Measurements from ENCODE around the gene BTF3L4. TPM values are rescaled to one million over a fixed set of nuclear protein-coding genes. Genes with fewer than 3 reads are reported as not detected.
"Not testable (repeated sequence)": the region's sequence is repeated elsewhere in the genome, so short reads cannot be mapped to it uniquely, and the experiment has no call there.

Gene BTF3L4
- total RNA-seq, 1 experiment from 2014 or later = 86.6 TPM

DNA sequence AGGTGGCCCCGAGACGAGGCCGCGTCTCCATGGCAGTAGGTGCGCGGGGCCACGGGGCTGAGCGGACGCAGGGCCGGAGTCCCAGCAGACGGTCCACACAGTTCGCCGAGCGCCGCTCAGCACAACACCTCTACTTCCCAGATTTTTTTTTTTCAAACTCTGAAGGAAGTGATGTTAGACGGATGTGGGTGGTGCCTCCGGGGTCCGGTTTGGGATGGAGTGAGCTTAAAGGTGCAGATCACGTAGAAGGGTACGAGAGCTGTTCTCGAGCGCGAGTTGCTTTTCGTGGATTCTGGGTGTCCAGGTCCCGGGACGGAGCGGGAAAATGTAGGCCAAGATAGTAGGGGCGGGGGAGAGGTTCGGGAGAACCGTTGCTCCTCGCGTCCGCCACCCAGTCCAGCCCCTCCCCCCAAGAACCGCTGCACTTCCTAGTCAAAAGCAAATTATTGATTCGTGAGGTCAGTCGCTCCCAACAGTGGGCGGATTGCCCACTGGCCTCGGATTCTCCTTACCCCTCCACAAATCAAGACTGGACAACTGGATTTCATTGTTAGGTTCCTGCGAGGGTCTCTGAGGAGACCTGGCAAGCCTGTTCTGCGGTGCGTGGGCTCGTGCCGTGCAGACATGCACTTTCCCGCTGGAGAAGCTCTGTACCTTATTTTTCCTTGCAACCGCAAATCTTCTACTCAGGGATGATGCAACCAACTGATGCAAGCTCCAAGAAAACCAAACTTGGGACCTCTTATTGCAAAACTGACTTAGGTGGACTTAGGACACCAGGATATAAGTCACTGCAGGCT lies 829 bp upstream of the BTF3L4 start, which contains the start of gene TXNDC12:
TSS of gene TXNDC12 (minus strand) at position 126 of the 800 bp plus-strand sequence. CDS start at position 31, 95 bp downstream.
- peak; percentile 92 for DNase-seq (ENCODE audit: low read depth)

DNA sequence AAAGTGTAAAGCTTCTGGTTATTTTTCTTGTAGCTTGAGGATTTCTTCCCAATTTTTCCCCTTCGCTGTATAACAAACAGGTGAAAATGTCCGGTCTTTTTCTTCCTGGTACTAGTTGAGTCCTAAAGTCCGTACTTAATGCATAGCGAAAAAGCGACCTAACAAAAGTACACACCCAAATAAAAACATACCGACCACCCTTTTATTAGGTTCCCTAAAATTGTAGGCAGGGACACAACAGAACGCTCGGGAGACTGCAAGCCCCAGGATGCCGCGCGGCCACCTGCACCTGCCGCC lies 281 bp upstream of the BTF3L4 start:
- no peak for DNase-seq (ENCODE audit: low read depth)

DNA sequence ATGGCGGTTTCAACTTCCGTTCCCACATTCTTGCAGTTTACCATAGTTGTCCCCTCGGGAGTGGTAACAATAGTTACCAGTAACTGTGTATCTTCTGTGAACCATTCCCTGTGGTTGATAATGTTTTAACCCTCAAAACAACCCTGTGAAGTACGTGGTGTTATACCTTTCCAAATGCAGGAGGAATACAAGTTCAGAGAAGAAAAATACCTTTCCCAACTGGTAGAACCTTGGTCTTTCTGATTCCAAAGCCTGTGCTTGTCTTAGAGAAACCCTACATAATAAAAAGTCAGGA lies 789 bp downstream of the BTF3L4 start:
- DNase-seq (ENCODE audit: low read depth) = no peak

DNA sequence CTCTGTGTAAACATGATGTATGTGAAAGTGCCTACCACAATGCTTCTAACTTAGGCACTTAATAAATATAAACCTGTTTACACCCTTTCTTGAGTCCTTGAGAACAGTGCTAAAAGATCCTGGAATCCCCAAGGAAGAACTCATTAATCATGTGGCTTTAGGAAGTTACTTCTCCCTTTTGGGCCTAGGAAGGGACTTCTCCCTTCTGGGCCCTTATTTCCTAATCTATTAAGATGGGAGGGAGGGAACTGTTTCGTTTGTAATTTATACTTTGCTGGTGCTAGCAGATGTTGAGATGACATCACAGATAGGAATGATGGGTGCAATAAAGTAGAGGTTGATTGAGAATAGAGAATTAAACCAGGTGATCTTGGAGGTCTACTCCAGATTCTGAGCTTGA lies 1.2 kb downstream of the BTF3L4 start:
- DNase-seq (ENCODE audit: low read depth) = no peak

DNA sequence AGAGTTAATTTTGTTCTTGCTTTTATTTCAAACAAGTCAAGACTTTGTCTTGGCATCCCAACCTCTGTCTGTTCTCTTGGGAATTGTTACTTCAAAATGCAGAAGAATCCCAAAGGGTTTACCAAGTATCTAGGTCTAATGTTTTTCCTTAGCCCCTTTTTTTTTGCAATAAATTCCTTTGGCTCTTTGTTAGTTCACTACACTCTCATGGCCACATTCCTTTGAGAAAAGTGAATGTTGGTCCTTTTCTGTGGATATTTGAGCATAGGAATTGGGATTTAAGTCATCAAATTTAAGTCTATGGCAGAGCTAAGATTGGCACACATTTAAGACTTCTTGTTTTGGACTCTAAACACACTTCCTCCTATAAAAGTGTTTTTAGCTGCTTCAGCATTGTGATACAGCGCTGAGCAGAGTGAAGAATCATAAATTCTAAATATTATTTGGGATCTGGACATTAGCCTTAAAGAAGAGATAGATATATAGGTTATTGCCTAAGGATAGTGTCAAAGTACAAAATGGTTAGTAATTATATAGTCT lies 1.9 kb downstream of the BTF3L4 start:
- DNase-seq (ENCODE audit: low read depth) = no peak

DNA sequence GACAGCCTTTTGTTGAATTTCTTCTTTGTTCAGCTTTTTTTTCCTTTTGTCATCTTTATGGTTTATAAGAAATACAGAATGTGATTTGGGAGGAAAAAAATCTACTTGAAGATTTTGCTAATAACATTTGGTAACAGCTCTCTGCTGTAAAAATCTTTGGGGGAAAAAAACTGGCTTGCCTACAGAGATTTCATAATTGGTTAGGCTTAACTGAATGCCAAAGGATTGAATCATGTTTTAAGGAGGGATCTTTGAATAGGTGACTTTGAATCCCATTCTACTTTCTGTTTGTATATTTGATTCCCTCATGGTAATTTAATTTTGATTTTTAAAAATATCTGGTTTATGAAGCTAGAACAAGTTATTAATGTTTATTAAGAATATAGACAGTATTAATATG lies 3.2 kb downstream of the BTF3L4 start:
- DNase-seq (ENCODE audit: low read depth) = peak; percentile 26

DNA sequence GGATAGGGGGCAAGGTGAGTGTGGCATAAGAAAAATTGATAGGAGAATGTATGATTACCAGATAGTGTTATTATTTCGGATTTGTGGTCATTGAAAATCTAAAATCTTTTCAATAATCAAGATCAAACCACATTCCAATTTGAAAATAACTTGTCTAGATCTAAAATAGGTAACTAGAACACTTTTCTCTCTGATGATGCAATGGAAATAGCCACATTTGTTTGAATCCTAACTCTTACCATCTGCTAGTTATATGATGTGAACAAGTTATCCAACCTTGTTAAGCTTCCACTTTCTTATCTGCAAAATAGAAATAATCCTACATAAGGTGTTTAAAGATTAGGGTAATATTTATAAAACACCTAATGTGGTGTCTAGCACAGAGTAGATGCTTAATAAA lies 3.8 kb downstream of the BTF3L4 start:
- DNase-seq (ENCODE audit: low read depth) = no peak

DNA sequence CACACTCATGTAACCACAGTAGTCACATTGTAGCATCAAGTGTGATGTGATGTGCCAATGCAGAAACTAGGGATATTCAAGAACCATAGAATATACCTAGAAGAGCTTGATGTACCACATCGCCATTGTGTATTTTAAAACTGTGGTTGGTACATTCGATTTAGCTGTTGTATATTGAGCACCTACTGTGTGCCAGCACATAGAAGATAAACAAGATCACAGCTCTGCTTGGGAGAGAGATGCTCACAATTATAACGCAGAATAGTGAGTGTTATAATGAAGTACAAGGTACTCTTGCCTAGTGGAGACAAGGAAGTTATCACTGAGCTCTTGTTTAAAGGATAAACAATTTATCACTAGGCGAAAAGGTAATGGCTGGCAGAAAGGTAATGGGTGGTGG lies 4.7 kb downstream of the BTF3L4 start:
- DNase-seq (ENCODE audit: low read depth) = no peak

DNA sequence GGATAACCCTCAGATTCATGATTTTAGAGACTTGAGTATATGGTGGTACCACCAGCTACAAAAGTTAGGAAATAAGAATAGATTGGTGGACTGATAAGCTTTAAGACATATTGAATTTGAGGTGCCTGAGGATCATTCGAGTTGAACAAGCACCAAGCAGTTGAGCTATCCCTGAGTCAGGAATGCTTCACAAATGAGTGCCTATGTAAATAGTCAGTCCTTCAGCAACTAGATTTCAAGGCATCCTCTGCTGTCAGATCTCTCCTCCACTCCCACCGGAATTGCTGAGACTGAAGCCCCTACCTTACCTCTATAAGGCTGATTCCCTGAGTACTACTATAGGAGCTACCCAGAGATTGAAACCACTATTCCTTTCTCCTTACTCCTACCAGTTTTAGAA lies 7.1 kb downstream of the BTF3L4 start:
- DNase-seq (ENCODE audit: low read depth) = no peak

DNA sequence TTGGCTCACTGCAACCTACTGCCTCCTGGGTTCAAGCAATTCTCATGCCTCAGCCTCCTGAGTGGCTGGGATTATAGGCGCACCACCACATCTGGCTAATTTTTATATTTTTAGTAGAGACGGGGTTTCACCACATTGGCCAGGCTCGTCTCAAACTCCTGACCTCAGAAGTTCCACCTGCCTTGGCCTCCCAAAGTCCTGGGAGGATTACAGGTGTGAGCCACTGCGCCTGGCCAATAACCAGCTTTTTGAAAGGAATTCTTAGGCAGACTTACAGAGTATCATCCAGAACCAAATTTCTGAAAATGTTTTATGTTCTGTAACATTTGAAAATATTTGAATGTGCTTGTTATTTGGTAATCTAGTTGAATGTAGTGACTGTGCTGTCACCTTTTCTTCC lies 14.6 kb downstream of the BTF3L4 start:
- DNase-seq (ENCODE audit: low read depth) = no peak

DNA sequence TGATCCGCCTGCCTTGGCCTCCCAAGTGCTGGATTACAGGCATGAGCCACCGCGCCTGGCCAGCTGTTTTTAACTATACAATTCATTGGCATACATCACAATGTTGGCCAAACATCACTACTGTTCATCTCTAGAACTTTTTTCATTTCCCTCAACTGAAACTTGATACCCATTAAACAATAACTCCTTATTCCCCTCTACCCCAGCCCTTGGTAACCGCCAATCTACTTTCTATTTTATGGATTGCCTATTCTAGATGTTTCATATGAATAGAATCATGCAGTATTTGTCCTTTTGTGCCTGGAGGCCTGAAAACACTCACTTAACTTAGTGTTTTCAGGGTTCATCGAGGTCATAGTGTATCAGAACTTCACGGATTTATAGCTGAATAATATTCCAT lies 16.2 kb downstream of the BTF3L4 start:
- no peak for DNase-seq (ENCODE audit: low read depth)

DNA sequence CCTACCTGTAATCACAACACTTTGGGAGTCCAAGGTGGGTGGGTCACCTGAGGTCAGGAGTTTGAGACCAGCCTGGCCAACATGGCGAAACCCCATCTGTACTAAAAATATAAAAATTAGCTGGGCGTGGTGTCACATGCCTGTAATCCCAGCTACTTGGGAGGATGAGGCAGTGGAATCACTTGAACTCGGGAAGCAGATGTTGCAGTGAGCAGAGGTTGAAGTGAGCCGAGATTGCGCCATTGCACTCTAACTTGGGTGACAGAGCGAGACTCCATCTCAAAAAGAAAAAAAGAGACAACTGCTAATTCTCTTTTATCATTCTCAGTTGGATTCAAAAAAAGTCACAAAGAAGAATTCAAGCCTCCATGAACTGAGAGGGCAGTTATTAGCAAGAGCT lies 21.2 kb downstream of the BTF3L4 start:
- DNase-seq (ENCODE audit: low read depth) = not testable (repeated sequence)

DNA sequence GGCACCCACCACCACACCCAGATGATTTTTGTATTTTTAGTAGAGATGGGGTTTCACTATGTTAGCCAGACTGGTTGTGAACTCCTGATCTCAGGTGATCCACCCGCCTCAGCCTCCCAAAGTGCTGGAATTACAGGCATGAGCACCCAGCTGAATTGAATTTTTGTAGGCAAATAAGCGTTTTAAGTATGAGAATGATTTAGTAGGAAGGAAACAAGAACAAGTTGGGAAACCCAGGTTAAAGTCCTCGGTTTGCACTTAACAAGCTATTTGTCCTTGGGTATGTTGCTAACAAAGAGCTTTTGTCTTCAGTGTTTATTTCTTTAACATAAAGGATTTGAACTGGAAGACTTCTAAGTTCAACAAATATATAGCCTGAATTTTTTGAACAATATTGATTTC lies 23.9 kb downstream of the BTF3L4 start:
- no peak for DNase-seq (ENCODE audit: low read depth)

DNA sequence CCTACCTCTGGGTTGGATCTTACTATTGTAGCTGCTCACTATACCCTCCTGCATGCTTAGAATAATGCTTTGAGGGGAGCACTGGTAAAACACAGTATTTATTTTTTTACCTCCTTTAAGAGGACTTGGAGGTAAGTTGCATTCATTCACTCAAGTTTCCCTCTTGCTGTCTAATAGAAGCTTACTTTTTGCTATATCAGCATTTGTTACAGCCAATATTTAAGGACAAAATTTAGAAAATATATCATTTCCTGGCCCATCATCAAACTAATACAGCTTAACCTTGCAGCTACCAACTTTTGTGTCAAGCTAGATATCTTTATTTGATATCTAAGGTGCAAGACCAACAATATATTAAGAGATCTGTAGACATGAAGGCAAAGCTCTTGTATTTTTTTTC lies 31.8 kb downstream of the BTF3L4 start:
- DNase-seq (ENCODE audit: low read depth) = not testable (repeated sequence)

DNA sequence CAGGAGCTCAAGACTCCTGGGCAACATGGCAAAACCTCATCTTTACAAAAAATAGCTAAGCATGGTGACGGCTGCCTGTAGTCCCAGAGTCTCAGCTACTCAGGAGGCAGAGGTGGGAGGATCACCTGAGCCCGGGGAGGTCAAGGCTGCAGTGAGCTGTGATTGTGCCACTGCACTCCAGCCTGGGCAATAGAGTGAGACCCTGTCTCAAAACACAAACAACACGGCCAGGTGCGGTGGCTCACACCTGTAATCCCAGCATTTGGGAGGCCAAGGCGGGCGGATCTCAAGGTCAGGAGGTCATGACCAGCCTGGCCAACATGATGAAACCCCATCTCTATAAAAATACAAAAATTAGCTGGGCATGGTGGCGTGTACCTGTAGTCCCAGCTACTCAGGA lies 38.2 kb downstream of the BTF3L4 start:
- not testable (repeated sequence) for DNase-seq (ENCODE audit: low read depth)

DNA sequence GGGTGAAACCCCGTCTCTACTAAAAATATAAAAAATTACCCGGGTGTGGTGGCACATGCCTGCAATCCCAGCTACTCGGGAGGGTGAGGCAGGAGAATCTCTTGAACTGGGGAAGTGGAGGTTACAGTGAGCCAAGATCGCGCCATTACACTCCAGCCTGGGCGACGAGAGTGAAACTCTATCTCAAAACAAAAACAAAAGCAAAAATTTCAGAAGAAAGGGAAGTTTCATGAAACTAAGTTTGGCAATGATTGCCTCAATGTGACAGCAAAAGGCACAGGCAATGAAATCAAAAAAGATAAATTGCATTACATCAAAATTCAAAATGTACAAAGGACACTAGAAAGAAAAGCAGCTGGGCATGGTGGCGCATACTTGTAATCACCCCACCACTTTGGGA lies 40.1 kb downstream of the BTF3L4 start:
- DNase-seq (ENCODE audit: low read depth) = no peak

DNA sequence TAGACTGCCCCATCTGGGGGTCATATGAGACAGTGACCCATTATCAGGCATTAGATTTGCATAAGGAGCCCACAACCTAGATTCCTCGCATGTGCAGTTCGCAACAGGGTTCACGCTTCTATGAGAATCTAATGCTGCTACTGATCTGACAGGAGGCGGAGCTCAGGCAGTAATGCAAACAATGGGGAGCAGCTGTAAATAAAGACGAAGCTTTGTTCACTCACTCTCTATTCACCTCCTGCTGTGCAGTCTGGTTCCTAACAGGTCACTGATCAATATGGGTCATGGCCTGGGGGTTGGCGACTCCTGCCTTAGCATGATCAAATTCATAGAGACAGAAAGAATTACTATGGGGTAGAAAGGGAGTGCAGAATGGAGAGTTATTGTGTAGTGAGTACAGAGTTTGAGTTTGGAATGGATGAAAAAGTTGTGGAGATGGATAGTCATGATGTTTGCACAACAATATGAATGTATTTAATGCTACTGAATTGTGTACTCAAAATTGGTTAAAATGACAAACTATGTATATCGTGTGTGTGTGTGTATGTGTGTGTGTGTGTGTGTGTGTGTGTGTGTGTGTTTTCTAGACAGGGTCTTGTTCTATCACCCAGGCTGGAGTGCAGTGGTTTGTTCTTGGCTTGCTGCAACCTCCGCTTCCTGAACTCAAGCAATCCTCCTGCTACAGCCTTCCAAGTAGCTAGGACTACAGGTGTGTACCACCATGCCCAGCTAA lies 42.2 kb downstream of the BTF3L4 start:
- DNase-seq (ENCODE audit: low read depth) = no peak

DNA sequence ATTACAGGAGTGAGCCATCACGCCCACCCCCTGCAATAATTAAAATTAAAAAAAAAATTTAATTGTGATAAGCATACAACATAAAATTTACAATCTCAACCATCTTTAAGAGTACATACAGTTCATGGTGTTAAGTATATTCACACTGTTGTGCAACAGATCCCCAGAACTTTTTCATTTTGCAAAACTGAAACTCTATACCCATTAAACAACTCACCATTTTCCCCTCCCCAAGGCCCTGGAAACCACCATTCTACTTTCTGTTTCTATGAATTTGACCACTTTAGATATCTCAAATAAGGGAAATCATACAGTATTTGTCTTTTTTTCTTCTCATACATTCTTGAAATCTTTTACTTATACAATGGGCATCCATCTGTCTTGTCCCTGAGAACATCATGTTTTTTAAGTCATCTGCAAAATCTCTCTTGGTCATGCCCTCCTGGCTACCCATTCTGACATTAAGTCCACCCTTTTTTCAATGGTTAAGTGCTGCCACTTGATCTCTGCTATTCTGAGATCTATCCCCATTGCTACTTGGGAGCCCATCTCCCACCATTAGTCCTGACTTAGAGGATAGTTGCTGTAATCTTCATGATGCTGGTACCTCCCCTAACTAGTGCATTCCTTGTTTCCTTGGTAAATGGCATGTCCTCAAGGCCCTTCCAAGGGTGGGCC lies 46.4 kb downstream of the BTF3L4 start:
- no peak for DNase-seq (ENCODE audit: low read depth)

DNA sequence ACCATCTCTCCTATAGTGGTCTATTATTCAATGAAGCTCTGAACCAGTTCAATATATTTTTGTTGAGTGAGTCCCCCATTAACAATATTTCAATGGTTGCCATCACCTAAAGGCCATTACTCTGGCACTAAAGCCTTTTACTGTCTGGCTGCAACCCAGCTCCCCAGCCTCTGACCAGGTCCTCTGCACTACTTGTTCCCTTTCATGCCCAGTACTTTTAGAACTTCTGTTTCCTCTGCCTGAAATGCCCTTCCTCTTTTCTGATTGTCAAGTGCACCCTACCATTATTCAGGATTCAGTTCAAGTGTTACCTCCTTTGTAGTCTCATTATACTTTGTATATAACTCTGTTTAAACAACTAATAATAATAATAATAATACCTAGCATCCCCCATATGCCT lies 55.4 kb downstream of the BTF3L4 start:
- no peak for DNase-seq (ENCODE audit: low read depth)

DNA sequence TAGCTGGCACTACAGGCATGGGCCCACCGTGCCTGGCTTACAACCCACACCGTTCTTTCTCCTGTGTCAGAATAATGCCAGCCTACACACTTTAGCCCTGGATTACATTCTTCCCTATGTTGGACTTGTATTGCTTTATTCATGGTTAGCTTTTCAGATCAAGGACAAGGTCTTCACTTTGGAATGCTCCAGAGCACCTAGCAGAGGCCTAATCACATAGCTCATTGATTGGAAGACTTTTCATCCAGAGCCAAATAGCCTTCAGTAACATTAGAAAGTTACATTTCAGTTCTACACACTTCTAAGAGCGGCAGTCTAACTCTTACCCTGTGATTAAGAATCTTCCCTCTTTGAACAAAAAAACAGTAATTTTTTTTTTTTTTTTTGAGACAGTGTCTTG lies 56.4 kb downstream of the BTF3L4 start:
- DNase-seq (ENCODE audit: low read depth) = no peak

DNA sequence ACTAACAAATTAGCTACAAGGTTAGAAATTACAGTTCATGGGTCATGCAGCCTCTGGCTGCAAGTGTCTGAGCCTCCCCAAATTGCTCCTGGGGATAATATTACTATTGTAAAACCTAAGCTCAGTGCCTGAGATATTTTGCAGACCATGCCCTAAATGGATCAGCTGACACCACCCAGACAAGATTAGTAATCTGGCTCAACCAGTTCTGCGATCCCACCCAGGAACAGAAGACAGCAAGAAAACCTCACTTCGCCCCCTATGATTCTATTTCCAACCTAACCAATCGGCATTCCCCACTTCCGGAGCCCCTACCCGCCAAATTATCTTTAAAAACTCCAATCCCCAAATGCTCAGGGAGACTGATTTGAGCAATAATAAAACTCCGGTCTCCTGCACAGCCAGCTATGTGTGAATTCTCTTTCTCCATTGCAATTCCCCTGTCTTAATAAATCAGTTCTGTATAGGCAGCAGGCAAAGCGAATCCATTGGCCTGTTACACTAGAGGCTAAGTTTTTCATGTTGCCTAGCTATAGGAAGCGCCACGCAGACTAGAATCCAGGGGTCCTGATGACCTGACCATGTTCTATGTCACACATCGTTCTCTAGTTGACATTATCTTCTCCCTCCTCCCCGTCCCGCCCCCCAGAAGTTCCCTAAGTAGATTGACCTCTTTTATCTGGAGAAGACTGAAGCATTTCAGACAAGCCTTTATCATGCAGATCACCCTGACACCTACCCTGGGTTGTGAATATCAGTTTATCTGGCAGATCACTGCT lies 63.4 kb downstream of the BTF3L4 start:
- DNase-seq (ENCODE audit: low read depth) = no peak

DNA sequence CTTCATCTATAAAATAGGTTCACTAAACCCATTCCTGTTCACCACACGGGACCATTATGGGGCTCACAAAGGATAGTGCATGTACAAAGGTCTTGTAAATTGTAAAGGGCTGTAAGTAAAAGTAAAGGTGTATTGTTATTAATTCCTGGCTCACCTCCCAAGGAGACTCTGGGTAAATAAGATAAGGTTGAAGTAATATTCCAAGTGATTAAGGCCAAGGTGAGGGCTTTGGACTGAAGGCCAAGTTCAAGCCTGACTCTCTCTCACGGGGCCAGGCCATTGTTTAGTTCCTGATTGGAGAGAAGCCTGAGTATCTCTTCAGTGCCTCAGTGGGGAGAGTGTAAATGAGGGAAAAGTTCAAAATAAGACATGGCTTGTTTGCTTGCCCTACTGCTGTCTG lies 66.3 kb downstream of the BTF3L4 start:
- DNase-seq (ENCODE audit: low read depth) = no peak
